ENCODE results near the gene ZNF558.
"Not testable (repeated sequence)": the region's sequence is repeated elsewhere in the genome, so short reads cannot be mapped to it uniquely, and the experiment has no call there.

Gene ZNF558

GRCh38 chr19:8811315-8812172 is 20.6 kb downstream of the ZNF558 start:
- Histone ChIP-seq H3K27me3 (replicated peaks; ENCODE audit: control insufficient read depth, insufficient read depth, low read length, poor library complexity, severe bottlenecking) (no peaks in the 10 kb centered on the region), H3K4me3 (ENCODE audit: insufficient read depth, low read depth, low read length, poor library complexity, severe bottlenecking) (no peak overlapping the region), H3K36me3 (ENCODE audit: control insufficient read depth, insufficient read depth, low read length) (peaks cover 59% of the 10 kb centered on the region), H3K27ac (ENCODE audit: insufficient read depth, low read length, poor library complexity, severe bottlenecking) (no peak overlapping the region), H3K4me1 (ENCODE audit: control insufficient read depth, insufficient read depth, low read length, poor library complexity, severe bottlenecking) (no peaks in the 10 kb centered on the region), H3K9me3 (ENCODE audit: control insufficient read depth, low read length) (peaks cover 65% of the 10 kb centered on the region)
- DNase-seq = no peak

- Histone ChIP-seq H3K4me3 (ENCODE audit: insufficient read depth, low read depth, low read length, poor library complexity, severe bottlenecking) (no peak overlapping the region), H3K4me1 (ENCODE audit: control insufficient read depth, insufficient read depth, low read length, poor library complexity, severe bottlenecking) (no peaks in the 10 kb centered on the region), H3K36me3 (ENCODE audit: control insufficient read depth, insufficient read depth, low read length) (peaks cover 38% of the 10 kb centered on the region), H3K9me3 (ENCODE audit: control insufficient read depth, low read length) (peaks cover 43% of the 10 kb centered on the region), H3K27ac (ENCODE audit: insufficient read depth, low read length, poor library complexity, severe bottlenecking) (no peak overlapping the region), H3K27me3 (replicated peaks; ENCODE audit: control insufficient read depth, insufficient read depth, low read length, poor library complexity, severe bottlenecking) (no peaks in the 10 kb centered on the region)
- DNase-seq = no peak
Measured at GRCh38 chr19:8806661-8807060, 25.4 kb downstream of the ZNF558 start.

- H3K4me1 ChIP-seq (ENCODE audit: control insufficient read depth, insufficient read depth, low read length, poor library complexity, severe bottlenecking) = no peaks in the 10 kb centered on the region
- H3K36me3 ChIP-seq (ENCODE audit: control insufficient read depth, insufficient read depth, low read length) = no peaks in the 10 kb centered on the region
- no peak overlapping the region for H3K27ac ChIP-seq (ENCODE audit: insufficient read depth, low read length, poor library complexity, severe bottlenecking)
- no peaks in the 10 kb centered on the region for H3K27me3 ChIP-seq (replicated peaks; ENCODE audit: control insufficient read depth, insufficient read depth, low read length, poor library complexity, severe bottlenecking)
- H3K9me3 ChIP-seq (ENCODE audit: control insufficient read depth, low read length) = peaks cover 6% of the 10 kb centered on the region
- no peak for DNase-seq
- no peak overlapping the region for H3K4me3 ChIP-seq (ENCODE audit: insufficient read depth, low read depth, low read length, poor library complexity, severe bottlenecking)
Measured at GRCh38 chr19:8794823-8795222, 37.3 kb downstream of the ZNF558 start.

DNA sequence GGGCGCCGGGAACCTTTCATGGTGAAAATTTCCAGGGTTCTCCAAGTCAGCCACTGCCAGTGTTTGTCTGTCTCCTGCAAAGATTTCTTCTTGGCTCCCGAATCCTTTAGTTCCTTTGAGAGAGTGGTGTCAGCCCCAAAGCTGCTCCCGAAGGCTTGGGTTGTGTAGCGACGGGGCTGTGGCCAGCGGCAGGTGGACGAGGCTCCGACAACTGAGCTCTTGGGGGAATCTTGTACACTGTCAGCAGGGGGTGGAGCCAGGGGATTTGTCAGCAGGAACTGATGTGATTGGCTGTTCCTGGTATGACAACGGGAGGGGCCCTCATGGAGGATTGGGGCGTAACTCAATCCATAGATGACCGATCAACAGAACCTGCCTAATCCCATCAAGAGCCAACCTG is 58.5 kb downstream of the ZNF558 start:
- not testable (repeated sequence) for DNase-seq; H3K36me3 ChIP-seq (ENCODE audit: control insufficient read depth, insufficient read depth, low read length); H3K27me3 ChIP-seq (replicated peaks; ENCODE audit: control insufficient read depth, insufficient read depth, low read length, poor library complexity, severe bottlenecking); H3K4me3 ChIP-seq (ENCODE audit: insufficient read depth, low read depth, low read length, poor library complexity, severe bottlenecking); H3K27ac ChIP-seq (ENCODE audit: insufficient read depth, low read length, poor library complexity, severe bottlenecking); H3K9me3 ChIP-seq (ENCODE audit: control insufficient read depth, low read length); H3K4me1 ChIP-seq (ENCODE audit: control insufficient read depth, insufficient read depth, low read length, poor library complexity, severe bottlenecking)

GRCh38 chr19:8769265-8769664 is 62.8 kb downstream of the ZNF558 start:
- H3K27ac ChIP-seq (ENCODE audit: insufficient read depth, low read length, poor library complexity, severe bottlenecking); H3K9me3 ChIP-seq (ENCODE audit: control insufficient read depth, low read length); H3K4me1 ChIP-seq (ENCODE audit: control insufficient read depth, insufficient read depth, low read length, poor library complexity, severe bottlenecking); DNase-seq; H3K27me3 ChIP-seq (replicated peaks; ENCODE audit: control insufficient read depth, insufficient read depth, low read length, poor library complexity, severe bottlenecking); H3K36me3 ChIP-seq (ENCODE audit: control insufficient read depth, insufficient read depth, low read length); H3K4me3 ChIP-seq (ENCODE audit: insufficient read depth, low read depth, low read length, poor library complexity, severe bottlenecking): not testable (repeated sequence)

DNA sequence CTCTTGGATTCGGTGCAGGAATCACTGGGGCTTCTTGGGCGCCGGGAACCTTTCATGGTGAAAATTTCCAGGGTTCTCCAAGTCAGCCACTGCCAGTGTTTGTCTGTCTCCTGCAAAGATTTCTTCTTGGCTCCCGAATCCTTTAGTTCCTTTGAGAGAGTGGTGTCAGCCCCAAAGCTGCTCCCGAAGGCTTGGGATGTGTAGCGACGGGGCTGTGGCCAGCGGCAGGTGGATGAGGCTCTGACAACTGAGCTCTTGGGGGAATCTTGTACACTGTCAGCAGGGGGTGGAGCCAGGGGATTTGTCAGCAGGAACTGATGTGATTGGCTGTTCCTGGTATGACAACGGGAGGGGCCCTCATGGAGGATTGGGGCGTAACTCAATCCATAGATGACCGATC is 64.8 kb downstream of the ZNF558 start:
- not testable (repeated sequence) for H3K9me3 ChIP-seq (ENCODE audit: control insufficient read depth, low read length); H3K4me3 ChIP-seq (ENCODE audit: insufficient read depth, low read depth, low read length, poor library complexity, severe bottlenecking); DNase-seq; H3K27me3 ChIP-seq (replicated peaks; ENCODE audit: control insufficient read depth, insufficient read depth, low read length, poor library complexity, severe bottlenecking); H3K4me1 ChIP-seq (ENCODE audit: control insufficient read depth, insufficient read depth, low read length, poor library complexity, severe bottlenecking); H3K27ac ChIP-seq (ENCODE audit: insufficient read depth, low read length, poor library complexity, severe bottlenecking); H3K36me3 ChIP-seq (ENCODE audit: control insufficient read depth, insufficient read depth, low read length)

Data from effector memory CD4-positive, alpha-beta T cell (primary cell).